ENCODE data around the gene FLYWCH1. TPM values are rescaled to one million over a fixed set of nuclear protein-coding genes. Genes with fewer than 3 reads are reported as not detected.

Gene FLYWCH1
- total and polyA plus RNA-seq, 9 of the 15 experiments (the other 6 are each of a cell fraction or from before 2014, with no cell fraction given): 0.18 to 33.6 (median 11.3) TPM

- TF ChIP-seq CUX1 (CRISPR knock-in tag; IDR thresholded peaks at IDR 0.05) (no peak), ATF3 (IDR thresholded peaks at IDR 0.05) (no peak), ATF3 (CRISPR knock-in tag; conservative IDR thresholded peaks at IDR 0.05) (no peak), ILF3 (IDR thresholded peaks at IDR 0.05; ENCODE audit: borderline replicate concordance) (no peak), ZNF232 (CRISPR knock-in tag; IDR thresholded peaks at IDR 0.05) (no peak), C11orf30 (IDR thresholded peaks at IDR 0.05; ENCODE audit: low read depth) (peak; percentile 72), MCM7 (IDR thresholded peaks at IDR 0.05) (no peak), TEAD4 (IDR thresholded peaks at IDR 0.05; ENCODE audit: low read length) (no peak), TEAD4 (CRISPR knock-in tag; IDR thresholded peaks at IDR 0.05; ENCODE audit: borderline replicate concordance) (peak; percentile 29; the same call in 1 of the 2 replicates), NR0B1 (IDR thresholded peaks at IDR 0.05; ENCODE audit: partially characterized antibody) (no peak), TSHZ1 (CRISPR knock-in tag; IDR thresholded peaks at IDR 0.05) (no peak), NCOA2 (IDR thresholded peaks at IDR 0.05; ENCODE audit: partially characterized antibody in 2 of 2) (no peak), HNRNPUL1 (IDR thresholded peaks at IDR 0.05; ENCODE audit: low read length) (no peak), ETS1 (conservative IDR thresholded peaks at IDR 0.05; ENCODE audit: control insufficient read depth, low read depth, low read length) (no peak)
Observed at GRCh38 chr16:2912330-2913199, 834 bp downstream of the FLYWCH1 start (continued).

All from K562 (cell line).